Activated naive CD4-positive, alpha-beta T cell treated with anti-CD3 and anti-CD28 coated beads, Interleukin-2, amount 10 ng/mL, durations not matched to agents 7 days and 5 days (primary cell): ENCODE measurements around the gene ZMYND10.

Experiments used
- CTCF ChIA-PET: fragments of 350-600 bp; sonication (Branson Sonifier 250); formaldehyde crosslinking; loops from one replicate; lab custom pipeline; 2021; ENCODE audit warnings: antibody characterized with exemption; lab: Charles Lee
- DNase-seq: peaks from one replicate; pipeline ENCODE4 v3.0.0-alpha.2; 2020
- H3K27ac Mint-ChIP-seq: one replicate; pipeline ENCODE4 v1.8.0; 2021; ENCODE audit warnings: mild to moderate bottlenecking, moderate library complexity, mixed read lengths
- H3K27me3 Mint-ChIP-seq: one replicate; pipeline ENCODE4 v1.8.0; 2021; ENCODE audit warnings: mild to moderate bottlenecking, mixed read lengths
- H3K36me3 Mint-ChIP-seq: one replicate; pipeline ENCODE4 v1.8.0; 2021; ENCODE audit warnings: mixed read lengths
- H3K4me1 Mint-ChIP-seq: one replicate; pipeline ENCODE4 v1.8.0; 2021; ENCODE audit warnings: mixed read lengths
- H3K4me3 Mint-ChIP-seq: one replicate; pipeline ENCODE4 v1.8.0; 2021; ENCODE audit warnings: mild to moderate bottlenecking, moderate library complexity, mixed read lengths
- H3K9me3 Mint-ChIP-seq: one replicate; pipeline ENCODE4 v1.8.0; 2021; ENCODE audit warnings: mixed read lengths

Gene ZMYND10

DNA sequence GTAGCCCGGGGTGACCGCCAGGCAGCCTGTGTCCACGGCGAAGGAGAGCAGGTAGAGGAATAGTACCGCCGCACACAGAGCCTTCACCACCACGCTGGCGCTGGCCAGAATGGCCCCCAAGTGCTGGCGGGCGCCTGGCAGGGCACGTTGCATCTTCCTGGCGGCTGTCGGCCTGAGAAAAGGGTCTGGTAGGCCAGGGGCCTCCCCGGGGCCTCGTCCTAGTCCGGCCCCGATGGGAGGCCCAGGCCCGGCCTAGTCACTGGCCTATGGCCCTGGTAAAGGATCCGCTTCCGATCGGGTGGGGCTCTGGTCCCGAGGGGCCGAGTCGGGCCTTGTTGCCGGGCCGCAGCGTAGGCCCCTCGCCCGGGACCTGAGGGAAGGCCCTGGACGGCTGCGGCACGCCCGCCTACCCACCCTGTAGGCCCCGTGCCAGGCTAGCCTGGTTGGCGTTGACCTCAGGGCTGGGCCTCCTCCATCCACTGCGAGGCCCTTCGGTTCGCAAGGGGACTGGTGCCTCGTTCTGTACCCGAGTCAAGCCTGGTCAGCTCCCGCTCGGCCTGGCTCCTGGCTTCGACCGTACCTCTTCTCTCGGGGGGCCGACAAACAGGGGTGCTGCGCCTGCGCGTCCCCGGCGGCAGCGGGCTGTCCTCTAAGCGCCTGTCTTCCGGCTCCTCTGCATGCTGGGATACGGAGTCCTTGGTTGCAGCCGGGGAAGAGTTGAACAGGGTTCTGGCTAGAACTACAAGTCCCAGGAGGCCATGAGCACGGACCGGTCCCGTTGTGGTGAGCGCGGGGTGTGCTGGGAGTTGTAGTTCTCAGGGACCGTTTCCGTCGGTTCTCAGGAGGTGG is 13.6 kb upstream of the ZMYND10 start, which contains the start of gene TMEM115:
Gene TMEM115, minus strand, starts transcription at position 611 of the 849 bp plus-strand sequence. Its CDS starts 458 bp downstream, at position 153.
- H3K27ac Mint-ChIP-seq, result peak within 1 kb of the TSS; percentile 92
- H3K36me3 Mint-ChIP-seq, result peaks cover 28% of the 10 kb centered on the region
- no peaks in the 10 kb centered on the region for H3K9me3 Mint-ChIP-seq
- peak within 1 kb of the TSS; percentile 99 for H3K4me3 Mint-ChIP-seq
- H3K27me3 Mint-ChIP-seq, result peaks cover 5% of the 10 kb centered on the region
- peak; percentile 97 for DNase-seq
- H3K4me1 Mint-ChIP-seq, result peaks cover 49% of the 10 kb centered on the region
- CTCF ChIA-PET, result interaction anchor here (1.2 kb wide), 1 partner anchor 11 kb away, joined by 3 read pairs; no protein-coding TSS in a partner anchor

DNA sequence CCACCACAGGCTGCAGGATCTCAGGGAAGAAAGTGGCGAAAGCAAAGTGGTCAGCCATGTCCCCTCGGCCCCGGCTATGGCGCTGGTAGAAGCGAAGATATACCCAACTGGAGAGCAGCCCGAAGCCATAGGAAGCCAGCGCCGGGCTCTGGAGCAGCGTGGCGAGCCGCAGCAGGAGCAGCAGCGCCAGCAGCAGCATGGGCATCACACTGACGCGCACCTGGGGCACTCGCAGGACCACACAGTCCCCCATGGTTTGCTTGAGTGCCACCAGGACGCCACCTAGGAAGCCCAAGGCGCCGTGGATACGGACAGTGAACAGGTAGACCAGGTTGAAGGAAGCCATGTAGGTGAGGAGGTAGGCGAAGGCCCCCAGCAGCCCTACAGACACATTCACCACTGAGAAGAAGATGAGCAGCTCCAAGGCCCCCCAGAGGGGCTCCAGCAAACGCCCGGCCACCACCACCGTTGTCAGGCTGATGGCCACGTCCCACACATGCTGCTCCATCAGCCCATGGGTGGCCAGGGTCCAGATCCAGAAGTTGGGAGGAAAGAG is 12.9 kb upstream of the ZMYND10 start:
- no peak for DNase-seq
- Mint-ChIP-seq H3K4me3 (peak overlapping the region; percentile 99), H3K9me3 (no peaks in the 10 kb centered on the region), H3K27ac (peak overlapping the region; percentile 73), H3K27me3 (peaks cover 3% of the 10 kb centered on the region), H3K4me1 (peaks cover 47% of the 10 kb centered on the region), H3K36me3 (peaks cover 32% of the 10 kb centered on the region)
- CTCF ChIA-PET, result no interaction called here

DNA sequence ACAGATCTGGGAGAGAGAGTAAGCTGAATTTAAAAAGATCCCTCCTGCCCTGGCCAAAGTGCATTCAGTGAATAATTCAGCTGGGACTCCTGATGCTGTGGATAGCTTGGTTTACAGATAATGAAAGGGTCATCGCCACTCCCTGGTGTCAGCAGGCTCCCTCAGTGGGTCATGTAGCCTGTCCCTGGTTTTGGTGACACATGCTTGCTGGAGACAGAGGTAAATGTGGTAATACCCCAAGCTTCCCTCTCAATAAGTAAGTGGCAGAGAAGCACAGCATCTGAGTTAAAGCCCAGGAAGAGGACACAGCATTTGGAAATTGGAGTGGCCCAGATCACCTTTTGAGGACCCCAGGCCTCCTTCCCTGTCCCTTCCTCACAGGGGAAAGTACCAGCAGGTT is 11.9 kb upstream of the ZMYND10 start:
- Mint-ChIP-seq H3K27me3 (no peaks in the 10 kb centered on the region), H3K27ac (peak overlapping the region; percentile 14), H3K4me1 (peaks cover 48% of the 10 kb centered on the region), H3K4me3 (peak overlapping the region; percentile 99), H3K9me3 (no peaks in the 10 kb centered on the region), H3K36me3 (peaks cover 36% of the 10 kb centered on the region)
- CTCF ChIA-PET, result interaction anchor here (1.1 to 2.3 kb wide), 4 partner anchors 10 to 187 kb away, joined by 3 to 12 read pairs (median 4); partner anchors contain the start of gene RASSF1
- DNase-seq, result no peak

DNA sequence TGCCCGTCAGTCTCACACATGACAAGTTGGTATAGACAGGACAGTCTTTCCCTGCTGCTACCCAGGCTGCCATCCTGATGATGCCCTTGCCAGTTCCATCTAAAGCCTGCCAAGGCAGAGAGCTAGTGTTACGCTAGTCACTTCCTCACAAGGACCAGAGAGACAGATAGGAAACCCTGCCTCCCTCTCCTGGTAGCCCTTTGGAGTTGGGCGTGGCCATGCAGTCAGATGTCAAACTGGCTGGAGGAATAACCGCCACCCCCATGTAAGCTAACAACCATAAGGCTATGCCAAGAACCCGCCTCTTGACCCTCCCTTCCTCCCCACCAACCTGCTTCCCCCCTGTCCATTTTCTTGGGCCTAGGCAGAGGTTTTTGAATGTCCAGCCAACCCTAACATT is 11.0 kb upstream of the ZMYND10 start:
- no peaks in the 10 kb centered on the region for H3K9me3 Mint-ChIP-seq
- CTCF ChIA-PET, result interaction anchor here (1.1 to 2.3 kb wide), 4 partner anchors 9 to 188 kb away, joined by 3 to 12 read pairs (median 4); partner anchors contain the start of gene RASSF1
- peaks cover 54% of the 10 kb centered on the region for H3K4me1 Mint-ChIP-seq
- no peaks in the 10 kb centered on the region for H3K27me3 Mint-ChIP-seq
- DNase-seq, result no peak
- no peak overlapping the region for H3K27ac Mint-ChIP-seq
- H3K36me3 Mint-ChIP-seq, result peaks cover 37% of the 10 kb centered on the region
- H3K4me3 Mint-ChIP-seq, result no peak overlapping the region

DNA sequence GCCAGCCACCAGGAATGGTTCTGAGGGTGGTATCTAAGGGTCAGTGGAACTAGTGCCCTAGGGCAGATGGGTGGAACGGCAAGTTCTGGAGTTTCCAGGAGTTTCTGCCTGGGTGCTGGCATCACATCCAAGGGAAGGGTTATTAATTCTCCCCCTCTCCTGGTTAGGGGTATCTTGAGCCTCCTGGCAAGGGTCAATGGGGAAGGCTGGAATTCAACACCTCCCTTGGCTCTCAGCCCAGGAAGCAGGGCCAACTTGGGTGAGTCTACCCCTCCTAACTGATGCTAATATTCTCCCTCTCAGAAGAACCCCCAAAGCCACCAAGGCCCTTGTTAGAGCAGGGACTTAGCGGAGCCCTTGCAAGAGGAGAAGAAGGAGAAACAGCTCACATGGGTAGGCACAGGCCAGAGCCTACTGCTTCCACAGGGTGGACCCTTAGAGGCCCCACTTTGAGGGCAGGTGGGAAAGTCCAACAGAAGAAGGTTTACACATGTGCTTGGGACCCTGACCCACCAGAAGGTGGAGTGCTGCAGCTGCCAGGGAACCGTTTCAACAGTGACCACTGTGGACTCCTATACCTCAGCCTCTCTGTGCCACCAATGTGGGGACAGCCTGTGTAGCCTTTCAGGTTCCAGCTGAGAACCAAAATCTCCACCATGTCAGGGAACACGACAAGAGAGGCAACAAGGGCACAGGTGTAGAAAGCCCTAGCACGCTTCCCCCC is 10.5 kb upstream of the ZMYND10 start:
- Mint-ChIP-seq H3K36me3 (peaks cover 40% of the 10 kb centered on the region), H3K4me3 (no peak overlapping the region), H3K27me3 (no peaks in the 10 kb centered on the region), H3K9me3 (no peaks in the 10 kb centered on the region), H3K4me1 (peaks cover 59% of the 10 kb centered on the region), H3K27ac (no peak overlapping the region)
- DNase-seq, result no peak
- CTCF ChIA-PET, result interaction anchor here (1.4 to 2.3 kb wide), 3 partner anchors 8 to 188 kb away, joined by 4 to 12 read pairs (median 5); no protein-coding TSS in a partner anchor

DNA sequence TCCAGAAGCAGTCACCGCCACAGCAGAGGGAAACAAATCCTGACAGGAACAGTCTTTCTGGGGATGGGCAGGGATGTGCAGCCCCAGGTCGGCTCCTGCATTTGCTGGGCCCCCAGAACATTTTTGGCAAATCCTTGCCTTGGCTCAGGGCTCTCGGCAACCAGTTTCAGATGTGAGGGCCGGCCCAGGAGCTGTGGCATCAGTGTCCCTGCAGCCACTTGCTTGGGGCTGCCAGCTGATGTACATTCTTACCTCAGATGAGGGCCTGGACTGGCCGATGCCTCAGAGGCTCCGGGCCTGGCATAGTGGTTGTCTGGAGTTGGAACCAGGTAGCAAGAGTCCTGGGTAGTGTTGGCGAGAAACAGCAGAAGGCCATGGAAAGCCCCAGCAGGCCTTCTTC is 9.3 kb upstream of the ZMYND10 start:
- CTCF ChIA-PET, result interaction anchor here (1.0 to 1.4 kb wide), 2 partner anchors 12 to 187 kb away, joined by 4 to 5 read pairs; no protein-coding TSS in a partner anchor
- Mint-ChIP-seq H3K27ac (no peak overlapping the region), H3K9me3 (no peaks in the 10 kb centered on the region), H3K4me1 (peaks cover 63% of the 10 kb centered on the region), H3K36me3 (peaks cover 46% of the 10 kb centered on the region), H3K27me3 (no peaks in the 10 kb centered on the region), H3K4me3 (no peak overlapping the region)
- DNase-seq, result no peak

DNA sequence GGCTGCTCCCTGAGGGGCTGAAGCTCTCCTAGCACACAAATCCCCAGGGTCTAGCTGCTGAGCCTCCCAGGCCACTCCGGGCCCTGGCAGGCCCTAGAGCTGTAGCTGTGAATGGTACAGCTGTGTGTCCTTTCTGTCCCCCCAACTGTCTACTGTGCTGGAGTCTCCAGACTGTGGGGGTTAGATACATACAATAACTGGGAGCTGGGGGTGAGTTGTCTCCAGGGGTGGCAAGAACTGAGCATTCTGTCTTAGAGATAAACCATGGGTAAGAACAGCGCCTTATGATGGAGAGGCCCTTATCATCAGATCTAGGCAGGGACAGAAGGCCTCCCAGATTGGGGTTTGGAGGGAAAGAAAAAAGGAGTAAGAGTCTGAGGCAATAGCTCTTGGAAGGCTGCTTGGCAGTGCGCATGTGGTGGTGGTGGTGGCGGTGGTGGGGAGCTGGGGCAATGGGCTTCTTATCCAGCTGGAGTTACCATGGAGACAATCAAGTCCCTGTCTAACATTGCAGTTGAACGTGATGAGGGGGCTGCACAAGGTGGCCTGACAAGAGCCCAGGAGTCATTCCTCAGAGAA is 8.7 kb upstream of the ZMYND10 start:
- H3K4me3 Mint-ChIP-seq, result no peak overlapping the region
- H3K27me3 Mint-ChIP-seq, result no peaks in the 10 kb centered on the region

DNA sequence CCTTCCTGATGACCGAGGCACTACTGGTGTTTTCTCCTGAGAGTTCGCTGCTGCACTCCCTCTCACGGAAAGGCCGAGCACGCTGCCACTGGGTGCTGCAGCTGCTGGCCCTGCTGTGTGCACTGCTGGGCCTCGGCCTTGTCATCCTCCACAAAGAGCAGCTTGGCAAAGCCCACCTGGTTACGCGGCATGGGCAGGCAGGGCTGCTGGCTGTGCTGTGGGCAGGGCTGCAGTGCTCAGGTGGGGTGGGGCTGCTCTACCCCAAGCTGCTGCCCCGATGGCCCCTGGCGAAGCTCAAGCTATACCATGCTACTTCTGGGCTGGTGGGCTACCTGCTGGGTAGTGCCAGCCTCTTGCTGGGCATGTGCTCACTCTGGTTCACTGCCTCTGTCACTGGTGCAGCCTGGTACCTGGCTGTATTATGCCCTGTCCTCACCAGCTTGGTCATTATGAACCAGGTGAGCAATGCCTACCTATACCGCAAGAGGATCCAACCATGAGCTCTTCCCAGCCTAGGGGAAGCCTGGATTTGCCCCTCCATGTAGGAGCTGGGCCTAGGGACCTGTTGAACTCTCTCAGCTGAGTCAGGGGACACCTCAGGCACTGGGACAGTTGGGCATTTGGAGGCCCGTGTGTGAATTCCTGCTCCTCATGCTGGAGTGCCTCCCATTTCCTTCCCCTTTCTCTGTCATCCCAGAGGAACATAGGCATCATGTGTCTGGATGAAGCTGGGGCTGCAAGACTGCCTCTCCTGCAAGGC is 7.9 kb upstream of the ZMYND10 start:
- CTCF ChIA-PET, result interaction anchor here (1.0 to 2.0 kb wide), 2 partner anchors 10 to 16 kb away, joined by 4 to 11 read pairs; no protein-coding TSS in a partner anchor
- H3K4me3 Mint-ChIP-seq, result no peak overlapping the region
- H3K4me1 Mint-ChIP-seq, result peaks cover 69% of the 10 kb centered on the region
- no peak overlapping the region for H3K27ac Mint-ChIP-seq
- peaks cover 45% of the 10 kb centered on the region for H3K36me3 Mint-ChIP-seq
- DNase-seq, result no peak
- no peaks in the 10 kb centered on the region for H3K27me3 Mint-ChIP-seq
- no peaks in the 10 kb centered on the region for H3K9me3 Mint-ChIP-seq

More for the DNA sequence above, 8.7 kb upstream of the ZMYND10 start:
- Mint-ChIP-seq H3K9me3 (no peaks in the 10 kb centered on the region), H3K27ac (no peak overlapping the region), H3K4me1 (peaks cover 63% of the 10 kb centered on the region), H3K36me3 (peaks cover 45% of the 10 kb centered on the region)
- CTCF ChIA-PET, result interaction anchor here (1.0 to 2.0 kb wide), 2 partner anchors 11 to 17 kb away, joined by 4 to 11 read pairs; no protein-coding TSS in a partner anchor
- no peak for DNase-seq

DNA sequence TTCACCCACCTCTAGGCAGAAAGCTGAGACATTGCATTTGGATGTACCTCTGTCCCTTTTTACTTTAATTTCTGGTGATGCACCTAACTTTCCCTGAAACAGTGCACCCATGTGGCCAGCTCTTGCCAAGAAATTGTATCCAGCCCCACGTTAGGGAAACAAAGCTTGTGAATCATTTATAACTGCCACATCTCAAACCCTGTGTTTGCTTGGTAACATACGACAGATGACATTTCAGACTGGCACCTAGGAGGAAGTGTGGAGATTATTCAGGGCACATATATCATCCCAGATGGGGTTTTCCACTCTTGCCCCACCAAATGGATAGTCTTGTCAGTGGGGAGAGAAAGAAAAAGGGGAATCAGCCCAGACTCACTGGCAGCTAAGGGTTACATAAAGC is 7.2 kb upstream of the ZMYND10 start:
- no peak for DNase-seq
- Mint-ChIP-seq H3K27me3 (no peaks in the 10 kb centered on the region), H3K4me1 (peaks cover 69% of the 10 kb centered on the region), H3K36me3 (peaks cover 46% of the 10 kb centered on the region), H3K9me3 (no peaks in the 10 kb centered on the region), H3K27ac (peak overlapping the region; percentile 2), H3K4me3 (no peak overlapping the region)
- CTCF ChIA-PET, result interaction anchor here (2.0 kb wide), 1 partner anchor 15 kb away, joined by 11 read pairs; no protein-coding TSS in a partner anchor

DNA sequence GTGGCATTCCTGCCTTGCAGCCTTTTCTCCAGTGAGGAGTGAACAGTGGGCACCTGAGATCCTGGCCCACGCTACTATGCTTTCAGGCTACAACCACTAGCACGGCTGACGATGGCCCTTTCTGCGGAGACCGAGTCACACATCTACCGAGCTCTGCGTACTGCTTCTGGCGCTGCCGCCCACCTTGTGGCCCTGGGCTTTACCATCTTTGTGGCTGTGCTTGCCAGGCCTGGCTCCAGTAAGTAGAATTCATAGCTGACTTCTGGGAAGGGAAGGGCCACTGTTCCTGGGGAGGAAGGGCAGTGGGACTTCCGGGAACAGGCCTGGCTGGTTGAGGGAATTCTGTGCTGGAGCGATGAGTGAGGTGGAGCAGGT is 5.8 kb upstream of the ZMYND10 start:
- no peaks in the 10 kb centered on the region for H3K9me3 Mint-ChIP-seq
- no peaks in the 10 kb centered on the region for H3K27me3 Mint-ChIP-seq
- no peak for DNase-seq
- peaks cover 45% of the 10 kb centered on the region for H3K36me3 Mint-ChIP-seq
- H3K4me3 Mint-ChIP-seq, result peak overlapping the region; percentile 80
- H3K4me1 Mint-ChIP-seq, result peaks cover 67% of the 10 kb centered on the region
- H3K27ac Mint-ChIP-seq, result peak overlapping the region; percentile 95
- CTCF ChIA-PET, result interaction anchor here (1.1 to 1.9 kb wide), 3 partner anchors 14 to 191 kb away, joined by 3 to 10 read pairs (median 3); no protein-coding TSS in a partner anchor

DNA sequence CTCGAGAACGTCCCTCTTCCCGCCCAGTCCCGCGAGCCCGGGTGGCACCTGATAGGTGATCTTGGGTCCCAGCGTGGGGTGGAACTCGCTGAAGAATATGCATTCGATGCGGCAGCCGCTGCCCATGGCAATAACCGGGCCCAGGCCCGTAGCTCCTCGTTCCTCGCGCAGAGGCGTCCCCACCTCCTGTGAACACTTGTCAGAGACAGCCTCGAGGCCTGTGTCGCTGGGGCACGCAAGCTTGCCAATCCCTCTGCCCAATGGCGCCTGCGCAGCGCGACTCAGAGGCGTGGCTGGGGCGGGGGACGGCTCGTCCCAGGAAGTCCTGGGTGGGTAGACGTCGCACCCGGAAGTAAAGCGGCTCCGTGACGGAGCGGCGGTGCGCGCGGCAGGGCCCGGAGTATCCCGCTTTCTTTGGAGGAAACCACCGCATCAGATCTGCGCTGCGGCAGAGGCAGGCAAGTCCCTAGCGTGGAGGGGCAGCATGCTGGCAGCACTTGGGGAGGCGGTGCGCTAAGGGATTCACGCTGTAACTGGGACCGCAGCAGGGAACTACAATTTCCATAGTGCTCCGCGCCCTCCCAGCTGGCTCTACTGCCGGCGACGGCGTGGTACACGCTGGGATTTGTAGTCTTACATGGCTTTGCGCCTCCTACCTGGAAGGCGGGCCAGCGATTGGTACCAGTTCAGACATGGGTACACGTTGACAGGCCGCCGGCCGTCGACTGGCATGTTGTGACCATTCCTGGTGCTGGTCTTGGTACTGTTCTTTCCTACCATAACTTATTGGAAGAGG is 5.2 kb upstream of the ZMYND10 start, which contains the start of the genes CYB561D2 and NPRL2:
Gene CYB561D2, plus strand, starts transcription at position 336 of the 796 bp plus-strand sequence. CDS start 572 bp downstream, outside the sequence.
Gene NPRL2, minus strand, starts transcription at position 249 of the 796 bp plus-strand sequence. Its CDS starts 123 bp downstream, at position 126.
- Mint-ChIP-seq H3K4me1 (peaks cover 68% of the 10 kb centered on the region), H3K27me3 (no peaks in the 10 kb centered on the region), H3K27ac (peak within 1 kb of the TSS; percentile 95), H3K9me3 (no peaks in the 10 kb centered on the region), H3K36me3 (peaks cover 45% of the 10 kb centered on the region), H3K4me3 (peak within 1 kb of the TSS; percentile 80)
- CTCF ChIA-PET, result interaction anchor here (0.6 to 1.9 kb wide), 7 partner anchors 10 to 218 kb away, joined by 3 to 10 read pairs (median 3); partner anchors contain the start of genes HEMK1 and RASSF1
- peak; percentile 100 for DNase-seq

DNA sequence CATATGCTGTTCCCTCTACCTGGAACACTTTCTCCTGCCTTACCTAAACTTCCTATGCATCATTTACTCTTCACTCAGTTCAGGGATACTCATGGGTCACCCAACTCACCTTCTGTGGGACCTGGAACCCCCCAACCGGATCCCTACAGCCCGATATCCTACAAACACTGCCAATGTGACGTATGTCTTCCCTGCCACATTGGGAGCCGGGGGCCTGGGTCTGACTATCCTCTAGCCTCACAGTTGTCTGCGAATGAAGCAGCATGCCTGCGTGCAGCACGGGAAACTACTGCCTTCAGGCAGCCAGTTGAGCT is 4.6 kb upstream of the ZMYND10 start:
- H3K27ac Mint-ChIP-seq, result peak overlapping the region; percentile 95
- CTCF ChIA-PET, result interaction anchor here (0.6 to 3.3 kb wide), 7 partner anchors 9 to 219 kb away, joined by 3 to 25 read pairs (median 4); partner anchors contain the start of genes HEMK1 and RASSF1
- no peak for DNase-seq
- H3K9me3 Mint-ChIP-seq, result no peaks in the 10 kb centered on the region
- H3K27me3 Mint-ChIP-seq, result no peaks in the 10 kb centered on the region
- peak overlapping the region; percentile 80 for H3K4me3 Mint-ChIP-seq
- H3K4me1 Mint-ChIP-seq, result peaks cover 69% of the 10 kb centered on the region
- peaks cover 42% of the 10 kb centered on the region for H3K36me3 Mint-ChIP-seq
